Mesenchymal stem cell (in vitro differentiated cells and primary cell): Measurements from ENCODE around the gene PODXL2.
"Not testable (repeated sequence)": the region's sequence is repeated elsewhere in the genome, so short reads cannot be mapped to it uniquely, and the experiment has no call there.

Source experiments
- DNase-seq: peaks from one replicate; pipeline ENCODE4 v3.0.0-alpha.2; 2013
- H2AFZ ChIP-seq: one replicate; pipeline ENCODE4 v1.6.1; 2013; ENCODE audit warnings: low read depth, mild to moderate bottlenecking, control low read depth, inconsistent platforms, low read length, moderate library complexity
- H2AK5ac ChIP-seq: 2 replicates; pipeline ENCODE4 v1.6.1; 2013; ENCODE audit warnings: low read length, moderate library complexity, mild to moderate bottlenecking, inconsistent platforms; ENCODE audit not compliant: severe bottlenecking
- H2BK120ac ChIP-seq: one replicate; pipeline ENCODE4 v1.6.1; 2013; ENCODE audit warnings: low read depth, mild to moderate bottlenecking, inconsistent platforms, low read length, moderate library complexity
- H2BK12ac ChIP-seq, 2 experiments: one replicate each; pipeline ENCODE4 v1.6.1; 2013; ENCODE audit warnings: inconsistent platforms in 2 of 2, low read length in 2 of 2, mild to moderate bottlenecking in 2 of 2, moderate library complexity in 2 of 2, control low read depth in 1 of 2
- H2BK15ac ChIP-seq: one replicate; pipeline ENCODE4 v1.6.1; 2013; ENCODE audit warnings: mild to moderate bottlenecking, low read depth, inconsistent platforms; ENCODE audit not compliant: poor library complexity, severe bottlenecking
- H2BK5ac ChIP-seq: 2 replicates; pipeline ENCODE4 v1.6.1; 2013; ENCODE audit warnings: low read depth, mild to moderate bottlenecking, low read length, control low read depth, inconsistent platforms; ENCODE audit not compliant: poor library complexity, severe bottlenecking
- H3K14ac ChIP-seq, 2 experiments: one replicate each; pipeline ENCODE4 v1.6.1; 2013; ENCODE audit warnings: inconsistent platforms in 2 of 2, low read length in 2 of 2, control low read depth in 1 of 2, mild to moderate bottlenecking in 1 of 2, moderate library complexity in 1 of 2
- H3K18ac ChIP-seq, 2 experiments: one replicate each; pipeline ENCODE4 v1.6.1; 2013; ENCODE audit warnings: inconsistent platforms in 2 of 2, low read length in 2 of 2, control low read depth in 1 of 2, low read depth in 1 of 2, mild to moderate bottlenecking in 1 of 2
- H3K23ac ChIP-seq, 2 experiments: one replicate each; pipeline ENCODE4 v1.6.1; 2013; ENCODE audit warnings: inconsistent platforms in 2 of 2, low read length in 2 of 2, mild to moderate bottlenecking in 2 of 2, moderate library complexity in 2 of 2, control low read depth in 1 of 2
- H3K27ac ChIP-seq: 2 replicates; pipeline ENCODE4 v1.5.1; 2013; ENCODE audit warnings: mild to moderate bottlenecking, moderate library complexity, low read length, control low read depth, inconsistent platforms; ENCODE audit not compliant: poor library complexity, severe bottlenecking
- H3K27me3 ChIP-seq, 2 experiments: 2 replicates each; pipeline versions ENCODE4 v1.6.1 to v1.7.0; 2013; ENCODE audit warnings: low read length in 2 of 2, mild to moderate bottlenecking in 2 of 2, moderate library complexity in 2 of 2, control low read depth in 1 of 2, inconsistent platforms in 1 of 2; ENCODE audit not compliant: control insufficient read depth in 1 of 2, insufficient read depth in 1 of 2
- H3K36me3 ChIP-seq, 2 experiments: 2 replicates each; pipeline versions ENCODE4 v1.6.1 to v1.7.0; 2013; ENCODE audit warnings: low read length in 2 of 2, control low read depth in 1 of 2, inconsistent platforms in 1 of 2, low read depth in 1 of 2, mild to moderate bottlenecking in 1 of 2; ENCODE audit not compliant: insufficient read depth in 2 of 2, control insufficient read depth in 1 of 2
- H3K4ac ChIP-seq, 2 experiments: one replicate each; pipeline ENCODE4 v1.6.1; 2013; ENCODE audit warnings: inconsistent platforms in 2 of 2, low read length in 2 of 2, mild to moderate bottlenecking in 2 of 2, moderate library complexity in 2 of 2, control low read depth in 1 of 2, low read depth in 1 of 2
- H3K4me1 ChIP-seq: 2 replicates; pipeline ENCODE4 v1.6.1; 2013; ENCODE audit warnings: low read depth, low read length, control low read depth; ENCODE audit not compliant: control insufficient read depth, insufficient read depth
- H3K4me2 ChIP-seq: 2 replicates; pipeline ENCODE4 v1.6.1; 2013; ENCODE audit warnings: low read length, mild to moderate bottlenecking, inconsistent platforms; ENCODE audit not compliant: poor library complexity, severe bottlenecking
- H3K4me3 ChIP-seq, 2 experiments: 2 replicates each; pipeline versions ENCODE4 v1.5.1 to v1.7.0; 2013; ENCODE audit warnings: low read length in 2 of 2, mild to moderate bottlenecking in 2 of 2, control low read depth in 1 of 2, low read depth in 1 of 2; ENCODE audit not compliant: insufficient read depth in 1 of 2
- H3K79me1 ChIP-seq: replicated peaks from 2 replicates; pipeline ENCODE4 v1.6.1; 2013; ENCODE audit warnings: mild to moderate bottlenecking, control low read depth, low read length, inconsistent platforms; ENCODE audit not compliant: poor library complexity, severe bottlenecking
- H3K9ac ChIP-seq: 2 replicates; pipeline ENCODE4 v1.7.0; 2013; ENCODE audit warnings: mild to moderate bottlenecking, low read length, moderate library complexity
- H3K9me3 ChIP-seq: 2 replicates; pipeline ENCODE4 v1.7.0; 2013; ENCODE audit warnings: mild to moderate bottlenecking, low read length; ENCODE audit not compliant: control insufficient read depth
- H4K8ac ChIP-seq: one replicate; pipeline ENCODE4 v1.6.1; 2013; ENCODE audit warnings: inconsistent platforms, mild to moderate bottlenecking, low read length, moderate library complexity
- H4K91ac ChIP-seq: one replicate; pipeline ENCODE4 v1.6.1; 2013; ENCODE audit warnings: mild to moderate bottlenecking, low read length, inconsistent platforms
- WGBS: methylation state at CpG from one replicate; pipeline ENCODE4 v1.1.7; 2013; ENCODE audit warnings: mixed read lengths; 5-methylcytosine and 5-hydroxymethylcytosine counted together

Gene PODXL2

GRCh38 chr3:127604035-127604434 lies 24.9 kb upstream of the PODXL2 start:
- Histone ChIP-seq H3K4me2 (no peak overlapping the region), H3K4me3 (no peak overlapping the region), H2BK12ac (no peak overlapping the region), H3K18ac (no peak overlapping the region), H3K9ac (no peak overlapping the region), H2AFZ (no peak overlapping the region), H3K4ac (no peak overlapping the region), H2BK5ac (no peak overlapping the region), H2BK120ac (no peak overlapping the region), H3K23ac (no peak overlapping the region), H2AK5ac (no peak overlapping the region), H3K27me3 (no peaks in the 10 kb centered on the region), H3K36me3 (peaks cover 44 to 54% of the 10 kb centered on the region in 2 experiments), H4K91ac (no peak overlapping the region), H3K4me1 (peaks cover 8% of the 10 kb centered on the region), H3K27ac (no peak overlapping the region), H2BK15ac (no peak overlapping the region), H3K9me3 (no peaks in the 10 kb centered on the region), H3K79me1 (peaks cover 20% of the 10 kb centered on the region), H4K8ac (no peak overlapping the region), H3K14ac (no peak overlapping the region)
- WGBS, result 99% methylated on average over 7 of the region's 7 CpGs
- no peak for DNase-seq

GRCh38 chr3:127604546-127605165 lies 24.3 kb upstream of the PODXL2 start:
- Histone ChIP-seq H3K18ac (no peak overlapping the region), H2BK120ac (no peak overlapping the region), H3K36me3 (peaks cover 43 to 60% of the 10 kb centered on the region in 2 experiments), H3K27ac (no peak overlapping the region), H3K79me1 (peaks cover 15% of the 10 kb centered on the region), H3K27me3 (no peaks in the 10 kb centered on the region), H3K4me3 (no peak overlapping the region), H3K4me2 (no peak overlapping the region), H3K4me1 (peaks cover 4% of the 10 kb centered on the region), H2BK5ac (no peak overlapping the region), H3K9me3 (no peaks in the 10 kb centered on the region), H3K9ac (no peak overlapping the region), H3K4ac (no peak overlapping the region), H2BK12ac (no peak overlapping the region), H2AK5ac (no peak overlapping the region), H4K91ac (no peak overlapping the region), H4K8ac (no peak overlapping the region), H2BK15ac (no peak overlapping the region), H3K23ac (no peak overlapping the region), H3K14ac (no peak overlapping the region), H2AFZ (no peak overlapping the region)
- 95% methylated on average over 41 of the region's 41 CpGs for WGBS
- DNase-seq, result no peak

- not testable (repeated sequence) for H4K8ac ChIP-seq, H3K23ac ChIP-seq, H2BK5ac ChIP-seq, H2BK15ac ChIP-seq, H3K4me3 ChIP-seq, H2AFZ ChIP-seq, H3K9me3 ChIP-seq, H2BK12ac ChIP-seq, H4K91ac ChIP-seq, H2AK5ac ChIP-seq, H2BK120ac ChIP-seq, H3K9ac ChIP-seq, H3K4me2 ChIP-seq, H3K27me3 ChIP-seq, H3K27ac ChIP-seq, H3K18ac ChIP-seq, DNase-seq, H3K14ac ChIP-seq, H3K4me1 ChIP-seq, H3K4ac ChIP-seq
- Histone ChIP-seq H3K36me3 (peaks cover 44 to 61% of the 10 kb centered on the region in 2 experiments), H3K79me1 (peaks cover 12% of the 10 kb centered on the region)
- WGBS, result 99% methylated on average over 7 of the region's 7 CpGs
These were observed 23.4 kb upstream of the PODXL2 start for GRCh38 chr3:127605547-127605946.

GRCh38 chr3:127606086-127606805 lies 22.7 kb upstream of the PODXL2 start:
- no peak overlapping the region for H3K14ac ChIP-seq
- whole genome bisulfite sequencing, result 99% methylated on average over 24 of the region's 24 CpGs

More at GRCh38 chr3:127606086-127606805, 22.7 kb upstream of the PODXL2 start:
- H3K23ac ChIP-seq, result no peak overlapping the region
- H2BK120ac ChIP-seq, result no peak overlapping the region
- no peak overlapping the region for H4K8ac ChIP-seq
- no peak overlapping the region for H4K91ac ChIP-seq
- peaks cover 4% of the 10 kb centered on the region for H3K4me1 ChIP-seq
- no peaks in the 10 kb centered on the region for H3K9me3 ChIP-seq
- H2BK12ac ChIP-seq, result no peak overlapping the region
- H3K4me3 ChIP-seq, result no peak overlapping the region
- no peak for DNase-seq
- H3K27ac ChIP-seq, result no peak overlapping the region
- no peak overlapping the region for H3K9ac ChIP-seq
- no peak overlapping the region for H2AFZ ChIP-seq
- H3K79me1 ChIP-seq, result peaks cover 13% of the 10 kb centered on the region
- H3K27me3 ChIP-seq, result no peaks in the 10 kb centered on the region
- no peak overlapping the region for H3K4ac ChIP-seq
- H2BK5ac ChIP-seq, result no peak overlapping the region
- peaks cover 48 to 63% of the 10 kb centered on the region in 2 experiments for H3K36me3 ChIP-seq
- H3K4me2 ChIP-seq, result no peak overlapping the region
- no peak overlapping the region for H2AK5ac ChIP-seq
- no peak overlapping the region for H3K18ac ChIP-seq
- no peak overlapping the region for H2BK15ac ChIP-seq
